ENCODE measurements around the gene RAB10. TPM values are rescaled to one million over a fixed set of nuclear protein-coding genes. Genes with fewer than 3 reads are reported as not detected.
A peak's percentile ranks its signal among the peaks of the same experiment; 100 is the strongest.

RAB10 gene
- total and polyA plus RNA-seq, 2 of the 13 experiments (the other 11 are each of a cell fraction or from before 2014, with no cell fraction given) = 48.2 to 120 TPM

DNA sequence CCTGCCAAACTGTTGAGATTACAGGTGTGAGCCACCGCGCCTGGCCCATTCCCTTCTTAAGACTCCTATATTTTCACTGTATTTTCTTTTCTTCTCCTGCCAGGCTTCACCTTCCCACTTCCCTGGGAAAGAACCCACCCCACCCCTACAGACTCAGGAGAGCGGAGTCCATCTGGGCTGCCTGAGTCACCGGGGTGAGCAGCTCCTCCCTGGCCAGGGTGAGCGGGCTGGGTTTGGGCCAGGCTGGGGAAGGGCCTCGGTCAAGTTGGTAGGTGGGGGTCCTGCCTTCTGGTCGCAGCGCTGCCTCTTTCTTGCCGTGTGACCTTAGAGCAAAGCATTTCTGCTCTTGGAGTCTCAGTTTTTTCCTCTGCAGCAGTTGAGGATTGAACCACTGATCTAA is 136.9 kb downstream of the RAB10 start (continued):
- TF ChIP-seq, protein P1, sequence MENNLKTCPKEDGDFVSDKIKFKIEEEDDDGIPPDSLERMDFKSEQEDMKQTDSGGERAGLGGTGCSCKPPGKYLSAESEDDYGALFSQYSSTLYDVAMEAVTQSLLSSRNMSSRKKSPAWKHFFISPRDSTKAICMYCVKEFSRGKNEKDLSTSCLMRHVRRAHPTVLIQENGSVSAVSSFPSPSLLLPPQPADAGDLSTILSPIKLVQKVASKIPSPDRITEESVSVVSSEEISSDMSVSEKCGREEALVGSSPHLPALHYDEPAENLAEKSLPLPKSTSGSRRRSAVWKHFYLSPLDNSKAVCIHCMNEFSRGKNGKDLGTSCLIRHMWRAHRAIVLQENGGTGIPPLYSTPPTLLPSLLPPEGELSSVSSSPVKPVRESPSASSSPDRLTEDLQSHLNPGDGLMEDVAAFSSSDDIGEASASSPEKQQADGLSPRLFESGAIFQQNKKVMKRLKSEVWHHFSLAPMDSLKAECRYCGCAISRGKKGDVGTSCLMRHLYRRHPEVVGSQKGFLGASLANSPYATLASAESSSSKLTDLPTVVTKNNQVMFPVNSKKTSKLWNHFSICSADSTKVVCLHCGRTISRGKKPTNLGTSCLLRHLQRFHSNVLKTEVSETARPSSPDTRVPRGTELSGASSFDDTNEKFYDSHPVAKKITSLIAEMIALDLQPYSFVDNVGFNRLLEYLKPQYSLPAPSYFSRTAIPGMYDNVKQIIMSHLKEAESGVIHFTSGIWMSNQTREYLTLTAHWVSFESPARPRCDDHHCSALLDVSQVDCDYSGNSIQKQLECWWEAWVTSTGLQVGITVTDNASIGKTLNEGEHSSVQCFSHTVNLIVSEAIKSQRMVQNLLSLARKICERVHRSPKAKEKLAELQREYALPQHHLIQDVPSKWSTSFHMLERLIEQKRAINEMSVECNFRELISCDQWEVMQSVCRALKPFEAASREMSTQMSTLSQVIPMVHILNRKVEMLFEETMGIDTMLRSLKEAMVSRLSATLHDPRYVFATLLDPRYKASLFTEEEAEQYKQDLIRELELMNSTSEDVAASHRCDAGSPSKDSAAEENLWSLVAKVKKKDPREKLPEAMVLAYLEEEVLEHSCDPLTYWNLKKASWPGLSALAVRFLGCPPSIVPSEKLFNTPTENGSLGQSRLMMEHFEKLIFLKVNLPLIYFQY (CRISPR knock-in tag; IDR thresholded peaks at IDR 0.05; ENCODE audit: borderline replicate concordance) = peak; percentile 65; the same call in 1 of the 2 replicates
- TF ChIP-seq HNF4G (IDR thresholded peaks at IDR 0.05; ENCODE audit: borderline replicate concordance, low read depth, low read length) (no peak), HNF4G (CRISPR knock-in tag; IDR thresholded peaks at IDR 0.05; ENCODE audit: borderline replicate concordance, low read depth) (0 out of 2 replicates have a peak, but pooled peaks have one; percentile 22), SMARCC2 (IDR thresholded peaks at IDR 0.05) (no peak), ZNF598 (CRISPR knock-in tag; IDR thresholded peaks at IDR 0.05; ENCODE audit: borderline replicate concordance) (0 out of 2 replicates have a peak, but pooled peaks have one; percentile 38)
- TF ChIP-seq, protein P2, sequence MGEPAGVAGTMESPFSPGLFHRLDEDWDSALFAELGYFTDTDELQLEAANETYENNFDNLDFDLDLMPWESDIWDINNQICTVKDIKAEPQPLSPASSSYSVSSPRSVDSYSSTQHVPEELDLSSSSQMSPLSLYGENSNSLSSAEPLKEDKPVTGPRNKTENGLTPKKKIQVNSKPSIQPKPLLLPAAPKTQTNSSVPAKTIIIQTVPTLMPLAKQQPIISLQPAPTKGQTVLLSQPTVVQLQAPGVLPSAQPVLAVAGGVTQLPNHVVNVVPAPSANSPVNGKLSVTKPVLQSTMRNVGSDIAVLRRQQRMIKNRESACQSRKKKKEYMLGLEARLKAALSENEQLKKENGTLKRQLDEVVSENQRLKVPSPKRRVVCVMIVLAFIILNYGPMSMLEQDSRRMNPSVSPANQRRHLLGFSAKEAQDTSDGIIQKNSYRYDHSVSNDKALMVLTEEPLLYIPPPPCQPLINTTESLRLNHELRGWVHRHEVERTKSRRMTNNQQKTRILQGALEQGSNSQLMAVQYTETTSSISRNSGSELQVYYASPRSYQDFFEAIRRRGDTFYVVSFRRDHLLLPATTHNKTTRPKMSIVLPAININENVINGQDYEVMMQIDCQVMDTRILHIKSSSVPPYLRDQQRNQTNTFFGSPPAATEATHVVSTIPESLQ (CRISPR knock-in tag; conservative IDR thresholded peaks at IDR 0.05) = no peak
- TF ChIP-seq, protein P3, sequence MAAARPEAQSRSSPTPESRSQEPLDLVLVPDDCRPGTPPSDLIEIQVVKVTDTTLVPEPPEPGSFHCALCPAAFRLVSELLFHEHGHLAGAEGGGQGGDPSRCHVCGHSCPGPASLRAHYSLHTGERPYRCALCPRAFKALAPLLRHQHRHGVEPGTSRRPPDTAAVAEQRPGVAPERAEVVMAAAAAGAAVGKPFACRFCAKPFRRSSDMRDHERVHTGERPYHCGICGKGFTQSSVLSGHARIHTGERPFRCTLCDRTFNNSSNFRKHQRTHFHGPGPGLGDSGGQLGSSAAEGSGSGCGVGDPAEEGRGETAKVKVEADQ (CRISPR knock-in tag; IDR thresholded peaks at IDR 0.05; ENCODE audit: borderline replicate concordance) = no peak
- TF ChIP-seq, protein P4, sequence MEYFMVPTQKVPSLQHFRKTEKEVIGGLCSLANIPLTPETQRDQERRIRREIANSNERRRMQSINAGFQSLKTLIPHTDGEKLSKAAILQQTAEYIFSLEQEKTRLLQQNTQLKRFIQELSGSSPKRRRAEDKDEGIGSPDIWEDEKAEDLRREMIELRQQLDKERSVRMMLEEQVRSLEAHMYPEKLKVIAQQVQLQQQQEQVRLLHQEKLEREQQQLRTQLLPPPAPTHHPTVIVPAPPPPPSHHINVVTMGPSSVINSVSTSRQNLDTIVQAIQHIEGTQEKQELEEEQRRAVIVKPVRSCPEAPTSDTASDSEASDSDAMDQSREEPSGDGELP (IDR thresholded peaks at IDR 0.05; ENCODE audit: borderline replicate concordance, low read depth) = no peak

Measured in HepG2 (cell line).